HUES6 (cell line): ENCODE measurements around the gene MIAT.
"Not testable (repeated sequence)": the region's sequence is repeated elsewhere in the genome, so short reads cannot be mapped to it uniquely, and the experiment has no call there.

Experiments used
- H3K27ac ChIP-seq: 2 replicates; pipeline ENCODE4 v1.7.0; 2013; ENCODE audit warnings: low read depth, mild to moderate bottlenecking, low read length, inconsistent platforms
- H3K27me3 ChIP-seq: 2 replicates; pipeline ENCODE4 v1.6.1; 2013; ENCODE audit warnings: low read length; ENCODE audit not compliant: control insufficient read depth, insufficient read depth
- H3K36me3 ChIP-seq: 2 replicates; pipeline ENCODE4 v1.6.1; 2013; ENCODE audit warnings: low read length; ENCODE audit not compliant: control insufficient read depth, insufficient read depth
- H3K4me1 ChIP-seq: 2 replicates; pipeline ENCODE4 v1.6.1; 2013; ENCODE audit warnings: low read length; ENCODE audit not compliant: control insufficient read depth, insufficient read depth
- H3K4me3 ChIP-seq: 2 replicates; pipeline ENCODE4 v1.5.1; 2013; ENCODE audit warnings: low read depth, low read length
- H3K9ac ChIP-seq: one replicate; pipeline ENCODE4 v1.6.1; 2013; ENCODE audit warnings: mild to moderate bottlenecking, low read length
- H3K9me3 ChIP-seq: 2 replicates; pipeline ENCODE4 v1.6.1; 2013; ENCODE audit warnings: low read depth, low read length; ENCODE audit not compliant: control insufficient read depth, insufficient read depth

Gene MIAT

DNA sequence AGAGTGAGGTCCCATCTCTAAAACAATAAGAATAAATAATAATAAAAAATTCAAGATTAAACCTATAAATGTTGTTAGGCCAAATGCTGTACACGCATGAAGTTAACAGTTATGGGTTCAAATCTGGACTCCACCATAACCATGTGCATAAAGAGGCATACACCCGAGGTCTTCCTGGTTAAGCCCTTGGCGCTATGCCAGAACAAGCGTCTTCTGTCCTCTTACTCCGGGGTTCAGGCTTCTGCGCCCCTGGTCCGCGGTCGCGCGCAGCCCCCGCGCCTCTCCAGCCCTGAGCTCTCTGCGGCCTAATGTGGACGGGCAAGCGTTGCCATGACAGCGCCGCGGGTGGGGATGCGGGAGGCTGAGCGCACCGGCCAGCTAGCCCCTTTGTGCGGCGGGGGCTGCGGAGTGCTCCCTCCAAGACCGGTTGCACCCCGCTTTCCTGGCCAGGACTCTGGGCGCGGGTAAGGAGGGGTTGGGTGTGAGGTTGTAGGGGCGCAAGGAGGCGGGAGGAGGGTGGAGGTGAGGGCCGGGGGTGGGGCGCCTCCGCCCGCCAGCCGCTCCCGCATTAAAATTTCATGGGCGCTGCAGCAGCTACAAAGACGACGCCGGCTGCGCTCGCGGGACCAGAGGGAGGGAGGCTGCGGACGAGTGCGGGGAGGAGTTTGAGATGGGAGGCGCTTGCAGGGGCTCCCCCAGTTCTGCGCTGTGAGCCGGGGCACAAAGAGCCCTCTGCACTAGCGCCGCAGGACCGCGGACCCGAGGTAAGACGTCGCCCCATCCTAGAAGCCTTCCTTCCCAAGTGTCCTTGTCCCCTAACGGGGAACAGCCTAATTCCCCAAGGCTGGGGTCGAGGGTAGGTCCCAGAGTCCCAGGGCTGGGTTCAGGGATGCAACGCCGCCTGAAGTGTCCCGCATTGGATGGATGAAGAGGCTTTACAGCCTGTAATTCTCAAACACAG is at the start of gene MIAT:
MIAT (plus strand) TSS at position 698 of the 961 bp plus-strand sequence.
- Histone ChIP-seq H3K27ac (0 out of 2 replicates have a peak within 1 kb of the TSS, but pooled peaks have one; percentile 3), H3K9ac (peak within 1 kb of the TSS; percentile 69), H3K36me3 (no peaks in the 10 kb centered on the region), H3K9me3 (no peaks in the 10 kb centered on the region), H3K27me3 (peaks cover 27% of the 10 kb centered on the region), H3K4me3 (peak within 1 kb of the TSS; percentile 86), H3K4me1 (peaks cover 18% of the 10 kb centered on the region)

- H3K4me1 ChIP-seq, result peaks cover 35% of the 10 kb centered on the region
- no peak overlapping the region for H3K4me3 ChIP-seq
- no peak overlapping the region for H3K27ac ChIP-seq
Measured at GRCh38 chr22:26608129-26608528, 49.3 kb upstream of the MIAT start.

GRCh38 chr22:26609287-26609686 is 48.1 kb upstream of the MIAT start:
- no peak overlapping the region for H3K9ac ChIP-seq
- no peaks in the 10 kb centered on the region for H3K9me3 ChIP-seq
- H3K27me3 ChIP-seq, result peaks cover 12% of the 10 kb centered on the region
- no peak overlapping the region for H3K27ac ChIP-seq
- peaks cover 38% of the 10 kb centered on the region for H3K4me1 ChIP-seq
- no peaks in the 10 kb centered on the region for H3K36me3 ChIP-seq
- no peak overlapping the region for H3K4me3 ChIP-seq

More at GRCh38 chr22:26608129-26608528, 49.3 kb upstream of the MIAT start:
- no peaks in the 10 kb centered on the region for H3K36me3 ChIP-seq
- H3K9ac ChIP-seq, result no peak overlapping the region
- H3K27me3 ChIP-seq, result peaks cover 11% of the 10 kb centered on the region
- no peaks in the 10 kb centered on the region for H3K9me3 ChIP-seq

- H3K9ac ChIP-seq, result no peak overlapping the region
- H3K27ac ChIP-seq, result no peak overlapping the region
- H3K36me3 ChIP-seq, result no peaks in the 10 kb centered on the region
- H3K4me1 ChIP-seq, result peaks cover 48% of the 10 kb centered on the region
- H3K27me3 ChIP-seq, result peaks cover 16% of the 10 kb centered on the region
- H3K9me3 ChIP-seq, result no peaks in the 10 kb centered on the region
- H3K4me3 ChIP-seq, result no peak overlapping the region
Measured at GRCh38 chr22:26610072-26610958, 47.1 kb upstream of the MIAT start.

DNA sequence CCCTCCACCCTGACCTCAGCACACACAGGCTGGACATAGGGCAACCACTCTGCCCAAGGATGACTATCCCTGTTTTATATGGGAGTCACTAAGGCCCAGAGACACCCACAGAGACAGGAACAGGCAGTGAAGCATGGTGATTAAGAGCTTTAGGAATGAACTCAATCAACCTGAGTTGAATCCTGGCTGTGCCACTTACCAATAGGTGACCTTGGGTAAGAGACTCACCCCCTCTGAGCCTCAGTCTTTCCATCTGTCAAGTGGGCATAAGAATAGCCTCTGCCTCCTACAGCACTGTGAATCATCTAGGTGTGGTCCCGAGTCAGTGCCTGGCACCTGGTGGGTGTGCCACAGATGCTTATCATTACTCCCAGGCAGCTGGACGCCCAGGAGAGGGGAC is 46.4 kb upstream of the MIAT start:
- no peak overlapping the region for H3K4me3 ChIP-seq
- H3K27ac ChIP-seq, result no peak overlapping the region
- no peaks in the 10 kb centered on the region for H3K36me3 ChIP-seq
- peaks cover 16% of the 10 kb centered on the region for H3K27me3 ChIP-seq
- no peaks in the 10 kb centered on the region for H3K9me3 ChIP-seq
- H3K9ac ChIP-seq, result no peak overlapping the region
- peaks cover 52% of the 10 kb centered on the region for H3K4me1 ChIP-seq

DNA sequence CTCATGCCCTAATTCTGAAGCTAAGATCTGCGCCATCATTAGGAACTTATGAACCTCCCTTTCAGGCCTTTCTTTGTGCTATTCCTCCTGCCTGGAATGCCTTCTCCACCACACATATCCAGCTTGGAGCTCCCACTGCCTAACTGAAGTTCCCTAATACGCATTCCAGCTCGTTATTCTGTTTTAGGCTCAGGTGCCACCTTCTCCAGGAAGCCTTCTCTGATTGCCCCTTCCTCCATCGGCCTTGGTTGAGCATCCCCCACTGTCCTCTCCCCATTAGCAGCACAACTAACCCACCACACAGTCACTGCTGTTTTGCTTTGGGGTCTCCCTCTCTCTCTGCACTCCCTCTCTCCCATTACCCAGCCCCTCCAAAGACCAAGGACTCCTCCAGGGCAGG is 44.7 kb upstream of the MIAT start:
- Histone ChIP-seq H3K9me3 (no peaks in the 10 kb centered on the region), H3K27ac (no peak overlapping the region), H3K36me3 (no peaks in the 10 kb centered on the region), H3K4me3 (no peak overlapping the region), H3K4me1 (peaks cover 67% of the 10 kb centered on the region), H3K9ac (peak overlapping the region; percentile 28), H3K27me3 (peaks cover 16% of the 10 kb centered on the region)

DNA sequence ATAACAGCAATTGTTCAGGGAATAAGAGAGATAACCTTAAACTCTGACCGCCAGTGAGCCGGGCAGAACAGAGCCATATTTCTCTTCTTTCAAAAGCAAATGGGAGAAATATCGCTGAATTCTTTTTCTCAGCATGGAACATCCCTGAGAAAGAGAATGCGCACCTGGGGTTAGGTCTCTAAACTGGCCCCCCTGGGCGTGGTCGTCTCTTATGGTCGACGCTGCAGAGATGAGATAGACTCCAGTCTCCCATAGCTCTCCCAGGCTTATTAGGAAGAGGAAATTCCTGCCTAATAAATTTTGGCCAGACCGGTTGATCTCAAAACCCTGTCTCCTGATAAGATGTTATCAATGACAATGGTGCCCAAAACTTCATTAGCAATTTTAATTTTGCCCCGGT is 43.6 kb upstream of the MIAT start:
- not testable (repeated sequence) for H3K27ac ChIP-seq, H3K9me3 ChIP-seq, H3K9ac ChIP-seq, H3K36me3 ChIP-seq
- peak overlapping the region; percentile 29 for H3K4me3 ChIP-seq
- peaks cover 63% of the 10 kb centered on the region for H3K4me1 ChIP-seq
- H3K27me3 ChIP-seq, result peaks cover 16% of the 10 kb centered on the region

GRCh38 chr22:26614322-26614721 is 43.1 kb upstream of the MIAT start:
- Histone ChIP-seq H3K9ac (peak overlapping the region; percentile 27), H3K9me3 (no peaks in the 10 kb centered on the region), H3K4me1 (peaks cover 57% of the 10 kb centered on the region), H3K36me3 (no peaks in the 10 kb centered on the region), H3K27me3 (peaks cover 16% of the 10 kb centered on the region), H3K4me3 (peak overlapping the region; percentile 29), H3K27ac (no peak overlapping the region)

DNA sequence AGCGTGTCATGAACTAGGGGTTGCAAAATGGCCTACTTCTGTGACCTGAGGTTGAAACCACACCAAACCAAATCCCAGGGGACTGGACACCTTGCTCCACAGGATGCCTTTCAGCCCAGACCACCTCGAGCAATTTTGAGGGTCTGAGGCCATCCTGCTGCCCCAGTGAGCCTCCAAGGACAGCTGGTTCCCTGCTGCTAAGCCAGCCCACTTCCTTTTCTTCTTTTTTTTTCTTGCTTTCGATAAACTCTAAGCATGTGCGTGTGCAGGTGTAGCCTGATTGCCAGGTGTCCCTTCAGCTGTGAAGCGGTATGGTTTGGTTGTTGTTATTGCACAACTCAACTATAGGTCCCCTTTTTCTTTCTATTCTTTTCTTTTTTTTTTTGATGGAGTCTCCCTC is 42.2 kb upstream of the MIAT start:
- no peak overlapping the region for H3K27ac ChIP-seq
- H3K4me3 ChIP-seq, result no peak overlapping the region
- H3K4me1 ChIP-seq, result peaks cover 55% of the 10 kb centered on the region
- no peaks in the 10 kb centered on the region for H3K36me3 ChIP-seq
- peak overlapping the region; percentile 3 for H3K9ac ChIP-seq
- H3K9me3 ChIP-seq, result no peaks in the 10 kb centered on the region
- H3K27me3 ChIP-seq, result peaks cover 16% of the 10 kb centered on the region

- Histone ChIP-seq H3K27me3 (peaks cover 16% of the 10 kb centered on the region), H3K36me3 (no peaks in the 10 kb centered on the region), H3K4me3 (no peak overlapping the region), H3K4me1 (peaks cover 55% of the 10 kb centered on the region), H3K27ac (no peak overlapping the region), H3K9ac (no peak overlapping the region), H3K9me3 (no peaks in the 10 kb centered on the region)
Measured at GRCh38 chr22:26615830-26616435, 41.5 kb upstream of the MIAT start.
